ENCODE data around the gene SAP30. TPM values are rescaled to one million over a fixed set of nuclear protein-coding genes. Genes with fewer than 3 reads are reported as not detected.

The SAP30 gene
- total RNA-seq, 2 experiments from 2014 or later: 15.2 to 22.0 TPM

DNA sequence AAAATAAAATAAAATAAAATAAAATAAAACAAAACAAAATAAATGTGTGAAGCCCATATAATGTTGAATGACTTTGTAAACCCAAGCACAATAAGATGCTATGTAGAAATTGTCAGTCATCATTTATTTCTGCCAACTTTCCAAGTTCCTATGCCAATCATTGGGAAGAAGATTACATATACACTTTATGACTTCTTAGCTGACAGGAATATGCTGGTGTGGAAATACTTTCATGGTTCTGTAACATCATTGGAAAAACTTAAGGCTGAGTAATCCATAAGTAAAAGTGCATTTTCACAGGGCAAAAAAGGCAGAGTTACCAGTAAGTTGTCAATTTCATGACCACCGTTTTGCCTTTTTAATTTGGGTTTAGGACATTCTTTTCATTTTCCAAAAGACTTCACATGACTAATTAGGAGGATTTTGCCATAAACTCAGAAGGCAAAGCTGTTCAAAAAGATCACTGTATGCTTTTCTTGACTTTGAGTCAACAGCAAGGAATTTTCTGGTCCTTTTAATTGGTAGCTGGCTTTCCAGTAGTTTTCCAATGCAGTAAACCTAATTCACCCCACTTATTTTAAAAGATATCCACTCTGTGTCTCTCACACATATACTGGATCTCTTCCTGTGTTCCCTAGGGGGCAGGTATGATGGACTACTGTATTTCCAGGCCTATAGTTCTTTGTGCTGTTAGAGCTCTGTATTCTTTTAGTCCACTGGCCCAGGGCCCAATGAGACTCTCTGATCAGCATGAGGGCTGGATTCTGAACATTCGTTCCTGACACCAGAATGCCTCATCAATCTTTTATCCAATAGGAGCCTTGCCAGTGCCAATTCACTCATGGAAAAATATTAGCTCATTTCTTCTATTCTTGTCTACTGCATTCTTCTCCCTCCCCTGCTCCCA lies 54.4 kb downstream of the SAP30 start:
- ChIA-PET CTCF (interaction anchor here (0.9 kb wide), 1 partner anchor 69 kb away, joined by 3 read pairs; no protein-coding TSS in a partner anchor), POLR2A (no interaction called here)
- Mint-ChIP-seq H3K27ac (no peak overlapping the region), H3K27me3 (no peaks in the 10 kb centered on the region), H3K4me1 (peaks cover 43% of the 10 kb centered on the region), H3K4me3 (no peak overlapping the region), H3K9me3 (peaks cover 4% of the 10 kb centered on the region), H3K36me3 (ENCODE audit: low read depth) (peaks cover 3% of the 10 kb centered on the region)
- no peak for DNase-seq

DNA sequence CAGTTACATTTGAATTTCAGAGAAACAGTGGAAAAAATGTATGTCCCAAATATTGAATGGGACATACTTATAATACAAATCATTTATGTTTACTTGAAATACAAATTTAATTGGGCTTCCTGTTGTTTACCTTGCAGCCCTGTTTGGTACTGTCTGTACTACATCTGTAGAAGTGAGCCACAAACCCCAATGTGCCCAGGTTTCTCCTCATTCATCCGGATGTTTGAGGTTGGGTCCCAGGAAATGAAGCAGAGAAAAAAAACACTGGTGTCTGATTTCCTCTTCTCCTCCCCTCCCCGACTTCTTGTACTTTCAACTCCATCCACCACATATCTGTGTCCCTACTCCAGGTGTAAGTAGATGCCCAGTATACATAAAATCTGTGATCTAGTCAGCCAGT lies 55.3 kb downstream of the SAP30 start:
- peaks cover 35% of the 10 kb centered on the region for H3K4me1 Mint-ChIP-seq
- peaks cover 6% of the 10 kb centered on the region for H3K9me3 Mint-ChIP-seq
- POLR2A ChIA-PET: no interaction called here
- no peaks in the 10 kb centered on the region for H3K27me3 Mint-ChIP-seq
- H3K4me3 Mint-ChIP-seq: no peak overlapping the region
- DNase-seq: peak; percentile 57
- H3K27ac Mint-ChIP-seq: peak overlapping the region; percentile 61
- CTCF ChIA-PET: no interaction called here
- H3K36me3 Mint-ChIP-seq (ENCODE audit: low read depth): peaks cover 4% of the 10 kb centered on the region

Other genes starting within 250 kb of the SAP30 start
- 10 to 100 TPM; 21.6 to 23.6 TPM for gene GALNT7, start 202.1 kb upstream of the SAP30 start, total RNA-seq
- 1,000 to 10,000 TPM in 1 of 2 experiments, 100 to 1,000 TPM in 1; 975 to 1,039 TPM for gene HMGB2, start 36.6 kb upstream of the SAP30 start, total RNA-seq
- gene SCRG1, start 28.2 kb downstream of the SAP30 start, total RNA-seq: not detected
- gene HAND2, start 159.3 kb downstream of the SAP30 start, total RNA-seq: not detected